G401 (cell line): ENCODE results near the gene ATP1B3. TPM values are rescaled to one million over a fixed set of nuclear protein-coding genes. Genes with fewer than 3 reads are reported as not detected.
"Not testable (repeated sequence)": the region's sequence is repeated elsewhere in the genome, so short reads cannot be mapped to it uniquely, and the experiment has no call there.

Experiments used
- DNase-seq: peaks from one replicate; pipeline ENCODE4 v3.0.0-alpha.2; 2015; ENCODE audit warnings: low spot score
- in situ Hi-C: cut with HindIII; loops from 2 replicates; pipeline ENCODE4 v1.10.0; 2016; ENCODE audit warnings: low sequenced_read_pairs, mixed read lengths
- total RNA-seq: library from RNA; depleted of rRNA; stranded (reverse); fragments of >200 nt; shearing (Covaris generic); gene quantifications from 2 replicates; pipeline ENCODE4 v1.2.3, GENCODE V29; 2014; rRNA removed

Gene ATP1B3
- total RNA-seq, 1 experiment from 2014 or later, result 51.0 TPM

- DNase-seq, result no peak
- in situ Hi-C loops, result no loop called here
These were observed 95.1 kb downstream of the ATP1B3 start for GRCh38 chr3:141971571-141971970.

GRCh38 chr3:141972399-141972798 is 96.0 kb downstream of the ATP1B3 start:
- DNase-seq, result no peak
- in situ Hi-C loops, result no loop called here

GRCh38 chr3:141974777-141975176 is 98.3 kb downstream of the ATP1B3 start:
- in situ Hi-C loops, DNase-seq: not testable (repeated sequence)

Other genes starting within 250 kb of the ATP1B3 start
- 108 and 124 TPM in 2 replicates for gene RNF7, start 138.3 kb upstream of the ATP1B3 start, total RNA-seq
- not detected in 2 replicates for gene GRK7, start 113.2 kb upstream of the ATP1B3 start, total RNA-seq